ENCODE results near the gene VCAN.

The VCAN gene

GRCh38 chr5:83540105-83540504 is 68.6 kb downstream of the VCAN start:
- DNase-seq, result no peak

- no peak for DNase-seq
Measured at GRCh38 chr5:83540783-83541182, 69.2 kb downstream of the VCAN start.

GRCh38 chr5:83542839-83543238 is 71.3 kb downstream of the VCAN start:
- no peak for DNase-seq

- DNase-seq, result no peak
Measured at GRCh38 chr5:83543898-83544297, 72.4 kb downstream of the VCAN start.

DNA sequence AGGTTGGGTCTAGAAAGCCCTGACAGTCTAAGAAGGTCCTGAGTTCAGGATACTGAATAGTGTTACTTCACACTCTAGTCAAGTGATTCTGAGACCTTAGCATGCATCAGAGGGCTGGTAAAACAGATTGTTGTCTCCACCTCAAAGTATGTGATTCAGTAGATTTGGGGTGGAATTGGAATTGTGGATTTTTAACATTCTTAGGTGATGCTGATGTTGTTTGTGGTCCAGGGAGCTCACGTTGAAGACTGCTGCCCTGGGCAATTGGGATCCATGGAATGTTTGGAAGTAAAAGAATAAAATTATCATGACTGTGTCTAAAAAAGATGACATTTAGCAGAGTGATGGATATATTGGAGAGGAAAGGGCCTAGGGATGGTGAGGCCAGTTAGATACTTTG is 75.6 kb downstream of the VCAN start:
- DNase-seq, result no peak

DNA sequence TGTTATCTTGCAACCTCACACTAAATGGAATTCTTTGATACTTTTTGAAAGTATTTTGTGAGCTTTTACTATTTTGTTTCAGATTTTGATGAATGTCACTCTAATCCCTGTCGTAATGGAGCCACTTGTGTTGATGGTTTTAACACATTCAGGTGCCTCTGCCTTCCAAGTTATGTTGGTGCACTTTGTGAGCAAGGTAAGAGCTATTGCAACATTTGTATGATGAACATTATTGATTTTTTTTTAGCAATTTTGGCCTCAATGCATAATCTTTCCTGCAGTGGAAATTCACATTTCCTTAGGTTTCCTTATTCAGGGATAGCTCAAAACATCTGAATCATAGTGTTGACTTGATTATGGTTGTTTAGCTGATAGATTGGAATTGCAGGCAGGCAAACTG is 76.3 kb downstream of the VCAN start:
- DNase-seq, result no peak

GRCh38 chr5:83548581-83548980 is 77.0 kb downstream of the VCAN start:
- no peak for DNase-seq

GRCh38 chr5:83549076-83549475 is 77.5 kb downstream of the VCAN start:
- no peak for DNase-seq

DNA sequence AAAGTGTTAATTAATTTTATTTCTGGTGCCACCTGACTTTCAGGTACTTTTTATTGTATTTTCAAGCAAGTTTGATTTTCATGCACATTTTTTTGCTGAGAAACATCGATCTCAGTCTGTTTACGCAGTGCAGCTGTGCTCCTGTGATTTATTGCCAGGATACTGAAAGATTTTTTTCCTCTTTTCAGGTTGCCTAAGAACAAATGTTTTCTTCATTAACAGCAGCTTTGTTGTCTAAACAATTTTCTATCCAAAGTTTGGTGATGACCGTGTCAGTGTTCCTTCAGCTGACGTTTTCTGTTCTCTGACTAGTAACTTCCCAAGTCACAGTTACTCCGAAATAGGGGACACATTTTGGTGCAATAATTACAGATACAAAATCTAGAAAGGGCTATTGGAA is 78.1 kb downstream of the VCAN start:
- DNase-seq, result no peak

DNA sequence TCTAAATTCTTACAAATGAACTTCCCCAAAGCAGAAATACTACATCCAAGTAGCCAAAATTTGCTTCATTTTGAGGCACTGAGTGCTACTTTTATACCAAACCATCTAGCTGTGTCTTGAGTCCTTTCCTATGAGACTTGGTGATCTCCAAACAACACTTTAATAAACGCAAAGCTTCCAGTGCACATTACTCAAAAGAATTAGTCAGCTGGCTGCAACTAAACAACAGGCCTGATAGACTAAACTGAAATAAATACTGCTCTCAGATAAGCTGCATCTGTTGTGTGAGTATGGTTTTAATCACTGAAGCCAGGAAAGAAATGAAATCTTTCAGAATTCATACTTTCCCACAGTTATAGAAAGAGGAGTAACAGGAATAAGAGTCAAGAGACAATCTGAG is 80.3 kb downstream of the VCAN start:
- DNase-seq, result no peak

DNA sequence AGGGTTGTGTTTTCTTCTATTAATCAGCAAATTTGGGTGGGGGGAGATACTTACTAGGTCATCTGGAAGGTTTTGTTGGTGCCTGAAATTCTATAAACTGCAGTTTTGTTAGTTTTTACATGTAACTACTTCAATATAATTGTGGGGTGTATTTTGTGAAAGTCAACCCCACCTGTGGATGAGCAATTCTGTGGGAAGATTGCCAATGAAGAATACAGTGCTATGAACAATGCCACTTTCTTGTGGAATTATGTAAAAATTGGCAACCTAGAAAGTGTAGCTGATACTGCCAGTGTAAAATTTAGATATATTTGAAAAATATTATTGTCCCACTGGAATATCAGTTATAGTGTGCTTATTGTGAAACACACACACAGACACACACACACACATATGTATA is 80.7 kb downstream of the VCAN start:
- DNase-seq, result no peak

GRCh38 chr5:83553000-83553486 is 81.5 kb downstream of the VCAN start:
- no peak for DNase-seq

GRCh38 chr5:83554133-83554532 is 82.6 kb downstream of the VCAN start:
- DNase-seq, result no peak

DNA sequence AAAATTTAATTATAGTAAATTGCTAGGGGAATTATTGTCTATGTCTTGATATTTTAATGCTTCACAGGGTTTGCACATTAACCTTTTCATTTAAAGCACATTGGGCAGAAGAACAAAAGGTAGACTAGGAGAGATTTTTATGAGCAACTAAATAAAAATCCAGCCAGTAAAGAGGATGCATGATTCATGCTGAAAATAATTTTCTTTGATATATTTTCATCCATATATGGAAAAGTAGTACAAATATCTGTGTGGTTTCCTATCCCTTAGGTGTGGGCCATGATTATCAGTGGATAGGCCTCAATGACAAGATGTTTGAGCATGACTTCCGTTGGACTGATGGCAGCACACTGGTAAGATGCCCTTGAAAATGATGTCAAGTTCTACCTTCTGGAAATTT is 83.1 kb downstream of the VCAN start:
- DNase-seq, result no peak

GRCh38 chr5:83555263-83555662 is 83.7 kb downstream of the VCAN start:
- DNase-seq, result no peak

DNA sequence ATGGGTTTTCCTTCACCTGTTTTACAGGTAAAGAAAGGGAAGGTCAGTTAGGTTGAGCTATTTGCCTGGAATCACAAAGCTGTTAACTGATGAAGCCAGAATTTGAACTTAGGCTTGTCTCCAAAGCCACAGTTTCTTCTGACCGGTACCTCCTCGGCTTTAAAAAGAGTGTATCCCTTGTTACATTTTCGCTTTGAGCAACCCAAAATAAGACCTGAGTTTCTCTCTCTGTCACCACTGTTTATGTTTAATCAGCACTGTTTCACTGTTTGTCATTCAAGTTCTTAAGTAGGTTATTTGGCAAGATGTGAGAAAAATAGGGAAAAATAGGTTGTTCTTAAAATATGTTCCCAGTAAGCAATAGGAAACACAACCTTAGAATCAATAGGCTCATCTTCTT is 84.6 kb downstream of the VCAN start:
- DNase-seq, result no peak

DNA sequence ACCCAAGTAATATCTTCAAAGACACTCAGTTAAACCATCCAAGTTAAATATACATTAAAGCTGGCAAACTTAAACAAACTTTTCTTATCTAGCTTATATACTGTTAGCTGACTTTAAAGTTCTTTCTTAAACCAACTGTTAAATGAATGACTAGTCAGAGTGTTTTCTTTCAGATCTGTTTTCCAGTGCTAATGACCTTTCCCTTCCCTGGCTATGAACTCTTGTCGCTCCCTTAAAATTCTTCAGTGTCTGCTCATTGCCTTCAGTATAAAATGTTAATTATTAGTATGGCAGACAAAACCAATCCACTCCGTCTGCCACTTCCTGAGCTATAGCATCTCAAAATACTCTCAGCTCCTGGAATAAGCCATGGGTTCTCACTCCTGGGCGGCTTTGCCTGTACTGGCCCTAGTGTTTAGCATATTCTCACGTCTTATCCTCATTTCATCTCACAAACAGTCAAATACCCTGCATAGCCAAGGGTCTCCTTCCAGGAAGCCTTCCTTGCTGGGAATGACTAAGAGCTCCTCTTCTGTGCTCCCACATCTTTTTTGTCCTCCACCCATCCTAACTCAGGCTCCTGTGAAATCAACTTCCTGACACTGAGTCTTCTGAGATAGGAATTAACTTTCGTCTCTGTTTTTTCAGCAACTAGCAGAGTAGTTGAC is 87.7 kb downstream of the VCAN start:
- no peak for DNase-seq

GRCh38 chr5:83562071-83562606 is 90.6 kb downstream of the VCAN start:
- DNase-seq, result no peak

DNA sequence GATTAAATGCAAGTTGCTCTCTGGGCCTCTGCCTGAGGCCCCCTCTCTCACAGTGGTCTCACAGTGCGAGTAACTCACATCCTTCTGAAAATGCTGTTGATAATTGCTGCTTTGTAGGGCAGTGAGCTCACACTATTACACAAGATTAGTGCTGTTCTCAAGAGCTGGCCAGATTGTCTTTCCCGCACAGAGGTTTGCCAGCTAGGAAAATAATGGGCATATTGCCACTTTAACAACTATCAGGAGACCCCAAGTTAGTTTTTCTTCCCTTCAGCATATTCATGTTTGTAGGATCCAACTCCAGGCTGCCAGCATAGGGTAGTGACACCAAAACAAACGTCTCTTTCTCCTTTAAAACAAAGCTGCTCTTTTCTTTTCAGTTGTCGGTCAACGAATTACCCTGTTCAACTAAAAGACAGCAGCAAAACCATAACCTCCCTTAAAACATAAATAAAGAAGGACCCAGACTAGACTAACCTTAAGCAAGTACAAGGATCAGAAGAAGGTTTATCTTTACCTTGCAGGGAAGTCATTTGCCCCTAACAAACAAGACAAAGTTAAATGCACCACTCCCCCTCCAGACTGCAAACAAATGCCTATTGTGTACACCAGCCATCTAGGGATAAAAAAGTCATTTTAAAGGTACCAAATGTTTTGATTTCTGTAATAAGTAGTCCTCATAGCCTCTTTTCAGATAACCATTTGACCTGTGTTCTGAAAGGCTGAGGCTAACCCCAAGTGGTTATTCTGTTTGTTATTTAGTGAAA is 91.4 kb downstream of the VCAN start:
- DNase-seq, result no peak

- DNase-seq, result no peak
Measured at GRCh38 chr5:83563631-83564030, 92.1 kb downstream of the VCAN start.

- DNase-seq, result no peak
Measured at GRCh38 chr5:83564069-83564749, 92.7 kb downstream of the VCAN start.

GRCh38 chr5:83567741-83568140 is 96.2 kb downstream of the VCAN start:
- DNase-seq, result no peak

- no peak for DNase-seq
Measured at GRCh38 chr5:83568186-83568585, 96.6 kb downstream of the VCAN start.

DNA sequence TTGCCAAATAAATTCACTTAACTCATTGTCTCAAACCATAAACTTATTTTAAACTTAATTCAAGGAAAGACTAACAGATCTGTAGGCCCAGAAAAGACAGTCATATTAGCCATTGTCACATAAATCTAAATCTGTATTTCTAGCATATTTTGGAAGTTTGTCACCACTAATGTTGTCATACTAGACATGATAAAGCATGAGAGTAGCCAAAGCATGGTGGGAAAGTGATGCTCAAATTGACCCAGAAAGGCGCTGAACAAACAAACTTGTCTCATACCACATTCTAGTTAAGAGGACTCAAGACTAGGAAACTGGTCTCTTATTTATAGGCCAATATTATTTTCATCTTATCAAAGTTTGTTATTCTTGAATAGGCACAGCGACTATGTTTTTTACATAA is 99.4 kb downstream of the VCAN start:
- DNase-seq, result no peak
